ENCODE results near the gene YAF2.
"Not testable (repeated sequence)": the region's sequence is repeated elsewhere in the genome, so short reads cannot be mapped to it uniquely, and the experiment has no call there.

The YAF2 gene

GRCh38 chr12:42267413-42268190, 29.6 kb upstream of the YAF2 start:
- no peaks in the 10 kb centered on the region for H3K9me3 Mint-ChIP-seq
- no peak overlapping the region for H3K4me3 Mint-ChIP-seq
- H3K27me3 Mint-ChIP-seq (ENCODE audit: low read depth): peaks cover 9% of the 10 kb centered on the region
- DNase-seq (ENCODE audit: low spot score): no peak
- H3K36me3 Mint-ChIP-seq (ENCODE audit: low read depth): no peaks in the 10 kb centered on the region
- H3K27ac Mint-ChIP-seq: no peak overlapping the region
- peaks cover 9% of the 10 kb centered on the region for H3K4me1 Mint-ChIP-seq (ENCODE audit: low read depth)

- H3K27ac Mint-ChIP-seq: no peak overlapping the region
- H3K27me3 Mint-ChIP-seq (ENCODE audit: low read depth): peaks cover 9% of the 10 kb centered on the region
- H3K9me3 Mint-ChIP-seq: no peaks in the 10 kb centered on the region
- no peak overlapping the region for H3K4me3 Mint-ChIP-seq
- no peaks in the 10 kb centered on the region for H3K36me3 Mint-ChIP-seq (ENCODE audit: low read depth)
- no peak for DNase-seq (ENCODE audit: low spot score)
- peaks cover 18% of the 10 kb centered on the region for H3K4me1 Mint-ChIP-seq (ENCODE audit: low read depth)
Observed at GRCh38 chr12:42266579-42267230, 28.7 kb upstream of the YAF2 start.

GRCh38 chr12:42262271-42262670, 24.2 kb upstream of the YAF2 start:
- peaks cover 15% of the 10 kb centered on the region for H3K4me1 Mint-ChIP-seq (ENCODE audit: low read depth)
- peaks cover 2% of the 10 kb centered on the region for H3K9me3 Mint-ChIP-seq
- no peak overlapping the region for H3K27ac Mint-ChIP-seq
- H3K27me3 Mint-ChIP-seq (ENCODE audit: low read depth): peaks cover 6% of the 10 kb centered on the region
- no peaks in the 10 kb centered on the region for H3K36me3 Mint-ChIP-seq (ENCODE audit: low read depth)
- DNase-seq (ENCODE audit: low spot score): no peak
- H3K4me3 Mint-ChIP-seq: no peak overlapping the region

GRCh38 chr12:42261708-42262107, 23.7 kb upstream of the YAF2 start:
- DNase-seq (ENCODE audit: low spot score): peak; percentile 30
- Mint-ChIP-seq H3K36me3 (ENCODE audit: low read depth) (no peaks in the 10 kb centered on the region), H3K27me3 (ENCODE audit: low read depth) (peaks cover 7% of the 10 kb centered on the region), H3K9me3 (peaks cover 4% of the 10 kb centered on the region), H3K4me3 (no peak overlapping the region), H3K27ac (no peak overlapping the region), H3K4me1 (ENCODE audit: low read depth) (peaks cover 15% of the 10 kb centered on the region)

GRCh38 chr12:42260518-42260917, 22.5 kb upstream of the YAF2 start:
- H3K27ac Mint-ChIP-seq: no peak overlapping the region
- peaks cover 7% of the 10 kb centered on the region for H3K27me3 Mint-ChIP-seq (ENCODE audit: low read depth)
- H3K4me3 Mint-ChIP-seq: no peak overlapping the region
- no peaks in the 10 kb centered on the region for H3K36me3 Mint-ChIP-seq (ENCODE audit: low read depth)
- peaks cover 15% of the 10 kb centered on the region for H3K4me1 Mint-ChIP-seq (ENCODE audit: low read depth)
- peaks cover 4% of the 10 kb centered on the region for H3K9me3 Mint-ChIP-seq
- DNase-seq (ENCODE audit: low spot score): no peak

GRCh38 chr12:42259699-42260098, 21.7 kb upstream of the YAF2 start:
- Mint-ChIP-seq H3K4me1 (ENCODE audit: low read depth) (peaks cover 12% of the 10 kb centered on the region), H3K9me3 (peaks cover 4% of the 10 kb centered on the region), H3K36me3 (ENCODE audit: low read depth) (no peaks in the 10 kb centered on the region), H3K27me3 (ENCODE audit: low read depth) (peaks cover 4% of the 10 kb centered on the region), H3K4me3 (no peak overlapping the region), H3K27ac (no peak overlapping the region)
- DNase-seq (ENCODE audit: low spot score): no peak

- Mint-ChIP-seq H3K36me3 (ENCODE audit: low read depth) (peaks cover 2% of the 10 kb centered on the region), H3K9me3 (peaks cover 19% of the 10 kb centered on the region), H3K27ac (no peak overlapping the region), H3K4me1 (ENCODE audit: low read depth) (no peaks in the 10 kb centered on the region), H3K4me3 (no peak overlapping the region), H3K27me3 (ENCODE audit: low read depth) (peaks cover 21% of the 10 kb centered on the region)
- no peak for DNase-seq (ENCODE audit: low spot score)
Observed at GRCh38 chr12:42255866-42256261, 17.8 kb upstream of the YAF2 start.

GRCh38 chr12:42255221-42255865, 17.3 kb upstream of the YAF2 start:
- no peak overlapping the region for H3K4me3 Mint-ChIP-seq
- H3K36me3 Mint-ChIP-seq (ENCODE audit: low read depth): peaks cover 2% of the 10 kb centered on the region
- H3K27ac Mint-ChIP-seq: no peak overlapping the region
- no peak for DNase-seq (ENCODE audit: low spot score)
- peaks cover 21% of the 10 kb centered on the region for H3K27me3 Mint-ChIP-seq (ENCODE audit: low read depth)
- H3K9me3 Mint-ChIP-seq: peaks cover 19% of the 10 kb centered on the region
- H3K4me1 Mint-ChIP-seq (ENCODE audit: low read depth): no peaks in the 10 kb centered on the region

- H3K27ac Mint-ChIP-seq; H3K4me1 Mint-ChIP-seq (ENCODE audit: low read depth); DNase-seq (ENCODE audit: low spot score); H3K4me3 Mint-ChIP-seq; H3K36me3 Mint-ChIP-seq (ENCODE audit: low read depth): not testable (repeated sequence)
- H3K27me3 Mint-ChIP-seq (ENCODE audit: low read depth): peaks cover 24% of the 10 kb centered on the region
- peaks cover 19% of the 10 kb centered on the region for H3K9me3 Mint-ChIP-seq
Observed at GRCh38 chr12:42252645-42253044, 14.6 kb upstream of the YAF2 start.

GRCh38 chr12:42249033-42249432, 11.0 kb upstream of the YAF2 start:
- Mint-ChIP-seq H3K27me3 (ENCODE audit: low read depth) (peaks cover 20% of the 10 kb centered on the region), H3K9me3 (peaks cover 15% of the 10 kb centered on the region)
- not testable (repeated sequence) for H3K4me1 Mint-ChIP-seq (ENCODE audit: low read depth); H3K36me3 Mint-ChIP-seq (ENCODE audit: low read depth); H3K4me3 Mint-ChIP-seq; DNase-seq (ENCODE audit: low spot score); H3K27ac Mint-ChIP-seq

GRCh38 chr12:42240131-42240750, 2.2 kb upstream of the YAF2 start:
- Mint-ChIP-seq H3K4me3 (no peak overlapping the region), H3K9me3 (no peaks in the 10 kb centered on the region), H3K27me3 (ENCODE audit: low read depth) (no peaks in the 10 kb centered on the region), H3K27ac (no peak overlapping the region), H3K4me1 (ENCODE audit: low read depth) (peaks cover 26% of the 10 kb centered on the region), H3K36me3 (ENCODE audit: low read depth) (peaks cover 8% of the 10 kb centered on the region)
- no peak for DNase-seq (ENCODE audit: low spot score)

GRCh38 chr12:42237853-42238239, 202 bp downstream of the YAF2 start:
- DNase-seq (ENCODE audit: low spot score): no peak
- Mint-ChIP-seq H3K27me3 (ENCODE audit: low read depth) (no peaks in the 10 kb centered on the region), H3K4me3 (peak overlapping the region; percentile 76), H3K4me1 (ENCODE audit: low read depth) (peaks cover 35% of the 10 kb centered on the region), H3K9me3 (no peaks in the 10 kb centered on the region), H3K36me3 (ENCODE audit: low read depth) (peaks cover 16% of the 10 kb centered on the region), H3K27ac (peak overlapping the region; percentile 92)

- Mint-ChIP-seq H3K4me3 (peak overlapping the region; percentile 94), H3K27me3 (ENCODE audit: low read depth) (no peaks in the 10 kb centered on the region), H3K9me3 (no peaks in the 10 kb centered on the region), H3K36me3 (ENCODE audit: low read depth) (peaks cover 20% of the 10 kb centered on the region), H3K27ac (peak overlapping the region; percentile 84), H3K4me1 (ENCODE audit: low read depth) (peaks cover 35% of the 10 kb centered on the region)
- peak; percentile 80 for DNase-seq (ENCODE audit: low spot score)
Observed at GRCh38 chr12:42237052-42237852, 796 bp downstream of the YAF2 start.

Measured in T-helper 2 cell treated with Interferon-gamma antibody and Interleukin-4, amounts not matched to agents 5 μg/mL and 100 μg/mL, for 36 hours (primary cell).